Transverse colon (tissue), 3 donors: Measurements from ENCODE around the gene PLXNA2.

ENCODE experiments used
- CTCF ChIP-seq, 5 experiments: fragments of 200-600 bp in 3 of 5; fragments of 450-650 bp in 2 of 5; sonication (generic) in 3 of 5; IDR thresholded peaks; 1 replicate in 2 of 5; 2 replicates in 3 of 5; pipeline ENCODE4 v1.5.1; 2016 to 2017; ENCODE audit warnings: antibody characterized with exemption in 5 of 5, inconsistent platforms in 3 of 5, mild to moderate bottlenecking in 2 of 5, moderate library complexity in 1 of 5
- EP300 ChIP-seq: sonication (generic); formaldehyde crosslinking; IDR thresholded peaks from one replicate; pipeline ENCODE4 v1.6.1; 2017; ENCODE audit warnings: antibody characterized with exemption, low read depth
- POLR2A ChIP-seq: fragments of 450-650 bp; IDR thresholded peaks from one replicate; pipeline ENCODE4 v1.6.1; 2016; ENCODE audit warnings: antibody characterized with exemption, mild to moderate bottlenecking, moderate library complexity

DNA sequence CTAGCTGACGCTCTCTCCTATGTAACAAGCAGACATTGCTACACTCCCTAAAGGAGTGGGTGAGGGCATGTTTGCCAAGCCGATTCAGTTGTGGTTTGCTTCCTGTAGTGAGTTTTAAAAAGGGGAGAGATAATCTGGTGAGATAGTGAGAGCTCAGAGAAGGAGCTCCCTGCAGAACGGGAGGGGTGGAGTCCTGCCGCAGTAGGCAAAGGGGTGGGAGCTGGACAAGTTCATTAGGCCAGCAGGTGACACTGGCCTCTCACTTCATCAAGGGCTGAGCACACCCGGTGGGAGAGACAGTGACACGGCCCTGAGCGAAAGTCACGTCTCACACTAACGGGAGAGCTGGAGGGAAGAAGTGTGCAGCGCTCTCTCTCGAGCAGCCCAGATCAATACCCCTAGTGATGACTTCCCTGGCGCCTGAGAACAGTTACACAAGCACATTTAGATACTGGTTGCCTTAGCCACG is 189.2 kb downstream of the PLXNA2 start:
- TF ChIP-seq POLR2A, result no peak
- TF ChIP-seq CTCF (IDR thresholded peaks at IDR 0.05), result no peak
- no peak for TF ChIP-seq EP300
